PC-9 (cell line): ENCODE measurements around the gene PTPRM.

Experiments
- CTCF ChIP-seq: fragments of 200-600 bp; sonication (generic); conservative IDR thresholded peaks from 2 replicates; pipeline ENCODE4 v1.6.1; 2017; ENCODE audit warnings: mixed run types, antibody characterized with exemption, mild to moderate bottlenecking, moderate library complexity
- EZH2 ChIP-seq: fragments of 200-600 bp; sonication (generic); IDR thresholded peaks from 2 replicates; pipeline ENCODE4 v1.8.0; 2017; ENCODE audit warnings: antibody characterized with exemption, low read depth

GRCh38 chr18:7678801-7679200 lies 111.7 kb downstream of the PTPRM start:
- TF ChIP-seq CTCF: no peak
- no peak for TF ChIP-seq EZH2
